Neural cell (in vitro differentiated cells): Measurements from ENCODE around the gene KDM2A. TPM values are rescaled to one million over a fixed set of nuclear protein-coding genes. Genes with fewer than 3 reads are reported as not detected.
"Not testable (repeated sequence)": the region's sequence is repeated elsewhere in the genome, so short reads cannot be mapped to it uniquely, and the experiment has no call there.

Experiments
- H2AFZ ChIP-seq: fragments of 200-600, 300-800 bp; sonication (generic), shearing (Covaris generic); 2 replicates; pipeline ENCODE4 v1.6.0; 2014; ENCODE audit warnings: low read depth, mild to moderate bottlenecking, antibody characterized with exemption, low read length, moderate library complexity
- H3F3A ChIP-seq: fragments of 200-600 bp; shearing (Covaris generic); 2 replicates; pipeline ENCODE4 v1.6.1; 2016; ENCODE audit warnings: mild to moderate bottlenecking, moderate library complexity, mixed read lengths, antibody characterized with exemption, low read length; ENCODE audit not compliant: insufficient read depth, poor library complexity, severe bottlenecking
- H3K27ac ChIP-seq: fragments of 200-600, 300-800 bp; sonication (generic), shearing (Covaris generic); 2 replicates; pipeline ENCODE4 v1.5.1; 2014; ENCODE audit warnings: mild to moderate bottlenecking, low read length, moderate library complexity
- H3K27me3 ChIP-seq: fragments of 300-800, 200-600 bp; sonication (generic), shearing (Covaris generic); 2 replicates; pipeline ENCODE4 v1.6.0; 2014; ENCODE audit warnings: mild to moderate bottlenecking, low read depth, low read length, moderate library complexity; ENCODE audit not compliant: insufficient read depth
- H3K36me3 ChIP-seq: fragments of 300-800, 200-600 bp; sonication (generic), shearing (Covaris generic); 2 replicates; pipeline ENCODE4 v1.5.1; 2014; ENCODE audit warnings: mild to moderate bottlenecking, antibody characterized with exemption, low read length, moderate library complexity; ENCODE audit not compliant: insufficient read depth
- H3K4me2 ChIP-seq: fragments of 300-800, 200-600 bp; sonication (generic), shearing (Covaris generic); 2 replicates; pipeline ENCODE4 v1.6.0; 2014; ENCODE audit warnings: mild to moderate bottlenecking, low read length
- H3K4me3 ChIP-seq: fragments of 300-800, 200-600 bp; sonication (generic), shearing (Covaris generic); 2 replicates; pipeline ENCODE4 v1.5.1; 2014; ENCODE audit warnings: mild to moderate bottlenecking, low read length, moderate library complexity
- H3K79me2 ChIP-seq: fragments of 200-600 bp; shearing (Covaris generic); replicated peaks from 2 replicates; pipeline ENCODE4 v1.6.0; 2014; ENCODE audit warnings: mild to moderate bottlenecking, low read length, moderate library complexity; ENCODE audit not compliant: insufficient read depth
- H3K9ac ChIP-seq: fragments of 300-800, 200-600 bp; sonication (generic), shearing (Covaris generic); 2 replicates; pipeline ENCODE4 v1.6.1; 2016; ENCODE audit warnings: mild to moderate bottlenecking, low read length, mixed read lengths
- H3K9me2 ChIP-seq: fragments of 200-600 bp; shearing (Covaris generic); 2 replicates; pipeline ENCODE4 v1.6.1; 2016; ENCODE audit warnings: mild to moderate bottlenecking, low read length, mixed read lengths; ENCODE audit not compliant: insufficient read depth
- H3K9me3 ChIP-seq: fragments of 200-600, 300-800 bp; sonication (generic), shearing (Covaris generic); 2 replicates; pipeline ENCODE4 v1.6.1; 2016; ENCODE audit warnings: mild to moderate bottlenecking, mixed run types, low read length, moderate library complexity, mixed read lengths
- H4K20me1 ChIP-seq: fragments of 200-600 bp; shearing (Covaris generic); 2 replicates; pipeline ENCODE4 v1.6.1; 2016; ENCODE audit warnings: mild to moderate bottlenecking, mixed run types; ENCODE audit not compliant: insufficient read depth
- CTCF ChIP-seq: fragments of 450-650 bp; IDR thresholded peaks from 2 replicates; pipeline ENCODE4 v1.5.1; 2014; ENCODE audit warnings: antibody characterized with exemption, mild to moderate bottlenecking, moderate library complexity; ENCODE audit not compliant: poor library complexity, severe bottlenecking
- EZH2 ChIP-seq: fragments of 200-600, 300-800 bp; shearing (Covaris generic), sonication (generic); IDR thresholded peaks from 2 replicates; pipeline ENCODE4 v1.6.1; 2014; ENCODE audit warnings: antibody characterized with exemption, low read length, borderline replicate concordance, mild to moderate bottlenecking; ENCODE audit not compliant: insufficient read depth, poor library complexity, severe bottlenecking
- POLR2AphosphoS5 ChIP-seq: IDR thresholded peaks from 2 replicates; pipeline ENCODE4 v1.6.1; 2012
- RAD21 ChIP-seq: fragments of 450-650 bp; conservative IDR thresholded peaks from 2 replicates; pipeline ENCODE4 v1.6.1; 2014; ENCODE audit warnings: antibody characterized with exemption, mild to moderate bottlenecking, moderate library complexity
- REST ChIP-seq: IDR thresholded peaks from 2 replicates; pipeline ENCODE4 v1.6.1; 2012; ENCODE audit warnings: borderline replicate concordance
- SMC3 ChIP-seq: fragments of 450-650 bp; conservative IDR thresholded peaks from 2 replicates; pipeline ENCODE4 v1.6.1; 2014; ENCODE audit warnings: antibody characterized with exemption, mild to moderate bottlenecking, moderate library complexity; ENCODE audit not compliant: poor library complexity
- polyA plus RNA-seq: library from polyadenylated mRNA; depleted of rRNA; stranded (reverse); fragments of >200 nt; gene quantifications from 2 replicates; pipeline ENCODE4 v1.2.3, GENCODE V29; 2014

The KDM2A gene
- polyA plus RNA-seq, 1 donor from 2014 or later: 12.4 TPM

- Histone ChIP-seq H3K4me3 (peak overlapping the region; percentile 84), H3K9me3 (no peaks in the 10 kb centered on the region), H3K4me2 (peak overlapping the region; percentile 90), H3K9ac (peak overlapping the region; percentile 88), H3K27me3 (no peaks in the 10 kb centered on the region), H3K36me3 (no peaks in the 10 kb centered on the region), H3K27ac (peak overlapping the region; percentile 27), H2AFZ (no peak overlapping the region), H3F3A (no peaks in the 10 kb centered on the region), H3K79me2 (peaks cover 60% of the 10 kb centered on the region), H4K20me1 (no peaks in the 10 kb centered on the region), H3K9me2 (no peaks in the 10 kb centered on the region)
- TF ChIP-seq REST (no peak), CTCF (no peak), RAD21 (no peak), POLR2AphosphoS5 (no peak), SMC3 (no peak), EZH2 (no peak)
Measured at GRCh38 chr11:67120881-67121710, 2.0 kb downstream of the KDM2A start.

- not testable (repeated sequence) for H3K27ac ChIP-seq, H3K9me2 ChIP-seq, H3K27me3 ChIP-seq, H3K9ac ChIP-seq, H2AFZ ChIP-seq, H3K36me3 ChIP-seq, H3K4me2 ChIP-seq, H3K4me3 ChIP-seq, H3K9me3 ChIP-seq, H4K20me1 ChIP-seq, H3F3A ChIP-seq
- peaks cover 84% of the 10 kb centered on the region for H3K79me2 ChIP-seq
Measured at GRCh38 chr11:67123801-67124200, 4.7 kb downstream of the KDM2A start.

- not testable (repeated sequence) for H3K27ac ChIP-seq, H2AFZ ChIP-seq, H3K9me3 ChIP-seq, H3K4me2 ChIP-seq, H3K9me2 ChIP-seq, H4K20me1 ChIP-seq, H3K9ac ChIP-seq, H3K4me3 ChIP-seq, H3F3A ChIP-seq, H3K36me3 ChIP-seq, H3K27me3 ChIP-seq
- H3K79me2 ChIP-seq: peaks cover 80% of the 10 kb centered on the region
Measured at GRCh38 chr11:67126243-67126642, 7.2 kb downstream of the KDM2A start.
